Measurements from ENCODE around the gene ZDHHC3.

- TF ChIP-seq EP300 (IDR thresholded peaks at IDR 0.05), result no peak
- no peak for TF ChIP-seq CTCF (IDR thresholded peaks at IDR 0.05)
- no peak for TF ChIP-seq POLR2A (IDR thresholded peaks at IDR 0.05)
Observed at GRCh38 chr3:44918581-44918980, 57.4 kb downstream of the ZDHHC3 start.
